ENCODE results near the gene CSTF1.

Gene CSTF1

GRCh38 chr20:56430461-56430860 lies 38.0 kb downstream of the CSTF1 start:
- no peak for DNase-seq

GRCh38 chr20:56430957-56431356 lies 38.5 kb downstream of the CSTF1 start:
- no peak for DNase-seq

GRCh38 chr20:56431471-56431870 lies 39.0 kb downstream of the CSTF1 start:
- no peak for DNase-seq

- no peak for DNase-seq
These were observed 40.9 kb downstream of the CSTF1 start for GRCh38 chr20:56433221-56433879.

GRCh38 chr20:56433880-56434255 lies 41.4 kb downstream of the CSTF1 start:
- DNase-seq, result no peak

- no peak for DNase-seq
These were observed 44.9 kb downstream of the CSTF1 start for GRCh38 chr20:56437196-56437960.

GRCh38 chr20:56438284-56438683 lies 45.8 kb downstream of the CSTF1 start:
- DNase-seq, result no peak

GRCh38 chr20:56439771-56440291 lies 47.4 kb downstream of the CSTF1 start:
- peak in 1 of 6 experiments; percentile 12 for DNase-seq

GRCh38 chr20:56440346-56441007 lies 48.0 kb downstream of the CSTF1 start:
- peak in 5 of 6 experiments; percentile 8 to 53 (median 23) for DNase-seq

GRCh38 chr20:56442389-56443365 lies 50.2 kb downstream of the CSTF1 start:
- DNase-seq, result no peak

GRCh38 chr20:56443654-56444540 lies 51.5 kb downstream of the CSTF1 start:
- no peak for DNase-seq

GRCh38 chr20:56445130-56445529 lies 52.7 kb downstream of the CSTF1 start:
- DNase-seq, result no peak

- no peak for DNase-seq
These were observed 53.1 kb downstream of the CSTF1 start for GRCh38 chr20:56445540-56445939.

GRCh38 chr20:56447227-56447626 lies 54.8 kb downstream of the CSTF1 start:
- no peak for DNase-seq

GRCh38 chr20:56449459-56449858 lies 57.0 kb downstream of the CSTF1 start:
- DNase-seq, result no peak

GRCh38 chr20:56451056-56451765 lies 58.8 kb downstream of the CSTF1 start:
- DNase-seq, result no peak

- DNase-seq, result no peak
These were observed 60.9 kb downstream of the CSTF1 start for GRCh38 chr20:56453352-56453751.

GRCh38 chr20:56454754-56455153 lies 62.3 kb downstream of the CSTF1 start:
- DNase-seq, result no peak
